ENCODE results near the gene INPP5E. TPM values are rescaled to one million over a fixed set of nuclear protein-coding genes. Genes with fewer than 3 reads are reported as not detected.
A peak's percentile ranks its signal among the peaks of the same experiment; 100 is the strongest.

The INPP5E gene
- total and polyA plus RNA-seq, 10 of the 15 experiments (the other 5 are each of a cell fraction or from before 2014, with no cell fraction given): 0.24 to 16.0 (median 5.3) TPM

DNA sequence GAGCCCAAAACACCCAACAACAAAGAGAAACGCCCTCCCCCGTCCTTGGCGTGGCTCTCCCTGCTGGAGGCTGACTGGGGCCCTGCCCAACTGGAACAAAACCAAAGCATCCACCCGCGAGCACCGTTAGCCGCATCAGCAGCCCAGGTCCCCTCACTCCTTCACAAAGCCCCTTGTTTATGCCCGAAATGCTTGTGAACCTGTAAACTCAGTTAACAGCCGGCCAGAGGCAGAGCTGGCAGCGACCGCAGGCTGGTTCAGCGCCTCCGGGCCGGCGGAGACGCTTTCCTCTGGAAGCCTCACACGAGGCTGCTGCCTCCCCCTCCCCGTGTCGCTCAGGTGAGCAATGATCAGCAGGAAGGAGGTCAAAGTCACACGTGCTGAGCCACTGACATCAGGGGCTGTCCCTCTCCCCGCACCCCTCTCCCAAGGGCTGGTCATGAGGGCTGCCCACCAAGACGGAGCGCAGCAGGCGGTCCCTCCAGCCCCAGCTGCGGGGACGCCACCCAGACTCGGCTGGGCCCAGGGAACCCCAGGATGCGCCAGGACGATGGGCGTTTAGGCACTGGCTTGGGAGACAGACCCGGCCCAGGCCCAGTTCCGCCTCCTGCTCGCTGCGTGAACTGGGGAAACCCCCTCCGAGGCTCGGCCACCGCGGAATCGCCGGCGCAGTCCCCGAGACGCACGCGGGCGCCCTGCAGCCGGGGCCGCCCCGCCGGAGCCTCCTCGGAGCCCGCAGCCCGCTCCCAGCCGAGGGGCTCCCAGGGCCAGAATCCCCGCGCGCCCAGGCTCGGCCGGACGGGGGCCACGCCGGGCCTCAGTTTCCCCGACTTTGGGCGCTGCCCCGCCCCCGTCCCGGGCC lies 40.2 kb downstream of the INPP5E start:
- ChIA-PET POLR2A (interaction anchor here (2.4 kb wide), 1 partner anchor 10 kb away, joined by 11 read pairs; the partner anchor contains the start of genes ENTR1 and PMPCA), RAD21 (ENCODE audit: unreplicated experiment) (no interaction called here), SMC1A (ENCODE audit: uncharacterized antibody, unreplicated experiment) (no interaction called here), CTCF (interaction anchor here (1.6 to 2.5 kb wide), 2 partner anchors 26 to 27 kb away, joined by 4 to 7 read pairs; no protein-coding TSS in a partner anchor)
- Histone ChIP-seq H3K4me1 (ENCODE audit: control insufficient read depth, insufficient read depth, low read length) (peaks cover 24% of the 10 kb centered on the region), H3K9ac (ENCODE audit: control insufficient read depth, insufficient read depth, low read length) (peak overlapping the region; percentile 82), H2AFZ (ENCODE audit: control insufficient read depth, low read depth, low read length) (peak overlapping the region; percentile 58; the same call in 1 of the 2 replicates), H3K4me3 (peak overlapping the region; percentile 96), H3K27me3 (replicated peaks in 1 of 2; ENCODE audit: control insufficient read depth in 2 of 2, insufficient read depth in 2 of 2, low read length in 1 of 2) (no peaks in the 10 kb centered on the region), H3K9me3 (replicated peaks; ENCODE audit: control insufficient read depth, insufficient read depth, low read length) (no peaks in the 10 kb centered on the region), H3K79me2 (ENCODE audit: control insufficient read depth, insufficient read depth, low read length) (peaks cover 28% of the 10 kb centered on the region), H4K20me1 (ENCODE audit: control insufficient read depth, insufficient read depth) (no peaks in the 10 kb centered on the region), H3K27ac (ENCODE audit: control insufficient read depth, insufficient read depth) (peak overlapping the region; percentile 61), H3K36me3 (ENCODE audit: control insufficient read depth in 2 of 2, insufficient read depth in 2 of 2, low read length in 1 of 2) (peaks cover 20 to 22% of the 10 kb centered on the region in 2 experiments), H3K4me2 (ENCODE audit: control insufficient read depth, insufficient read depth) (peak overlapping the region; percentile 92)
- intact Hi-C loops (cut with micrococcal nuclease; ENCODE audit: unreplicated experiment): loop anchor here (1.0 kb wide), 1 partner anchor 60 kb away; no protein-coding TSS in a partner anchor
- ATAC-seq (peak; percentile 46), DNase-seq (ENCODE audit: low read depth, low spot score) (no peak), FAIRE-seq (peak; percentile 27)
- in situ Hi-C loops (cut with MboI): loop anchor here (5.0 kb wide), 1 partner anchor 62 kb away; no protein-coding TSS in a partner anchor
- WGBS (ENCODE audit: insufficient coverage, insufficient replicate concordance, low lambda C conversion rate, missing lambda C conversion rate): 1% methylated on average over 66 of the region's 67 CpGs
- BruUV-seq (replicated peaks): no TSS peak
- TF ChIP-seq YBX1 (IDR thresholded peaks at IDR 0.05): no peak
- TF ChIP-seq, protein P1, sequence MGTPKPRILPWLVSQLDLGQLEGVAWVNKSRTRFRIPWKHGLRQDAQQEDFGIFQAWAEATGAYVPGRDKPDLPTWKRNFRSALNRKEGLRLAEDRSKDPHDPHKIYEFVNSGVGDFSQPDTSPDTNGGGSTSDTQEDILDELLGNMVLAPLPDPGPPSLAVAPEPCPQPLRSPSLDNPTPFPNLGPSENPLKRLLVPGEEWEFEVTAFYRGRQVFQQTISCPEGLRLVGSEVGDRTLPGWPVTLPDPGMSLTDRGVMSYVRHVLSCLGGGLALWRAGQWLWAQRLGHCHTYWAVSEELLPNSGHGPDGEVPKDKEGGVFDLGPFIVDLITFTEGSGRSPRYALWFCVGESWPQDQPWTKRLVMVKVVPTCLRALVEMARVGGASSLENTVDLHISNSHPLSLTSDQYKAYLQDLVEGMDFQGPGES (IDR thresholded peaks at IDR 0.05): no peak
- no peak for TF ChIP-seq SUPT20H (IDR thresholded peaks at IDR 0.05; ENCODE audit: borderline replicate concordance, control insufficient read depth, low read depth, low read length)
- no peak for TF ChIP-seq RELA (IDR thresholded peaks at IDR 0.05; ENCODE audit: borderline replicate concordance, partially characterized antibody)
- TF ChIP-seq YY1 (IDR thresholded peaks at IDR 0.05; ENCODE audit: low read depth, low read length): no peak
- TF ChIP-seq, protein P2, sequence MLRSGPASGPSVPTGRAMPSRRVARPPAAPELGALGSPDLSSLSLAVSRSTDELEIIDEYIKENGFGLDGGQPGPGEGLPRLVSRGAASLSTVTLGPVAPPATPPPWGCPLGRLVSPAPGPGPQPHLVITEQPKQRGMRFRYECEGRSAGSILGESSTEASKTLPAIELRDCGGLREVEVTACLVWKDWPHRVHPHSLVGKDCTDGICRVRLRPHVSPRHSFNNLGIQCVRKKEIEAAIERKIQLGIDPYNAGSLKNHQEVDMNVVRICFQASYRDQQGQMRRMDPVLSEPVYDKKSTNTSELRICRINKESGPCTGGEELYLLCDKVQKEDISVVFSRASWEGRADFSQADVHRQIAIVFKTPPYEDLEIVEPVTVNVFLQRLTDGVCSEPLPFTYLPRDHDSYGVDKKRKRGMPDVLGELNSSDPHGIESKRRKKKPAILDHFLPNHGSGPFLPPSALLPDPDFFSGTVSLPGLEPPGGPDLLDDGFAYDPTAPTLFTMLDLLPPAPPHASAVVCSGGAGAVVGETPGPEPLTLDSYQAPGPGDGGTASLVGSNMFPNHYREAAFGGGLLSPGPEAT (IDR thresholded peaks at IDR 0.05; ENCODE audit: low read depth): no peak
- TF ChIP-seq CBFB (IDR thresholded peaks at IDR 0.05; ENCODE audit: low read depth): no peak
- peak; percentile 69 to 77 for TF ChIP-seq BHLHE40 (IDR thresholded peaks at IDR 0.05; ENCODE audit: borderline replicate concordance in 1 of 2, low read depth in 2 of 2, low read length in 1 of 2)
- no peak for TF ChIP-seq BCL11A (IDR thresholded peaks at IDR 0.05; ENCODE audit: low read depth, low read length)
- TF ChIP-seq, protein P3, sequence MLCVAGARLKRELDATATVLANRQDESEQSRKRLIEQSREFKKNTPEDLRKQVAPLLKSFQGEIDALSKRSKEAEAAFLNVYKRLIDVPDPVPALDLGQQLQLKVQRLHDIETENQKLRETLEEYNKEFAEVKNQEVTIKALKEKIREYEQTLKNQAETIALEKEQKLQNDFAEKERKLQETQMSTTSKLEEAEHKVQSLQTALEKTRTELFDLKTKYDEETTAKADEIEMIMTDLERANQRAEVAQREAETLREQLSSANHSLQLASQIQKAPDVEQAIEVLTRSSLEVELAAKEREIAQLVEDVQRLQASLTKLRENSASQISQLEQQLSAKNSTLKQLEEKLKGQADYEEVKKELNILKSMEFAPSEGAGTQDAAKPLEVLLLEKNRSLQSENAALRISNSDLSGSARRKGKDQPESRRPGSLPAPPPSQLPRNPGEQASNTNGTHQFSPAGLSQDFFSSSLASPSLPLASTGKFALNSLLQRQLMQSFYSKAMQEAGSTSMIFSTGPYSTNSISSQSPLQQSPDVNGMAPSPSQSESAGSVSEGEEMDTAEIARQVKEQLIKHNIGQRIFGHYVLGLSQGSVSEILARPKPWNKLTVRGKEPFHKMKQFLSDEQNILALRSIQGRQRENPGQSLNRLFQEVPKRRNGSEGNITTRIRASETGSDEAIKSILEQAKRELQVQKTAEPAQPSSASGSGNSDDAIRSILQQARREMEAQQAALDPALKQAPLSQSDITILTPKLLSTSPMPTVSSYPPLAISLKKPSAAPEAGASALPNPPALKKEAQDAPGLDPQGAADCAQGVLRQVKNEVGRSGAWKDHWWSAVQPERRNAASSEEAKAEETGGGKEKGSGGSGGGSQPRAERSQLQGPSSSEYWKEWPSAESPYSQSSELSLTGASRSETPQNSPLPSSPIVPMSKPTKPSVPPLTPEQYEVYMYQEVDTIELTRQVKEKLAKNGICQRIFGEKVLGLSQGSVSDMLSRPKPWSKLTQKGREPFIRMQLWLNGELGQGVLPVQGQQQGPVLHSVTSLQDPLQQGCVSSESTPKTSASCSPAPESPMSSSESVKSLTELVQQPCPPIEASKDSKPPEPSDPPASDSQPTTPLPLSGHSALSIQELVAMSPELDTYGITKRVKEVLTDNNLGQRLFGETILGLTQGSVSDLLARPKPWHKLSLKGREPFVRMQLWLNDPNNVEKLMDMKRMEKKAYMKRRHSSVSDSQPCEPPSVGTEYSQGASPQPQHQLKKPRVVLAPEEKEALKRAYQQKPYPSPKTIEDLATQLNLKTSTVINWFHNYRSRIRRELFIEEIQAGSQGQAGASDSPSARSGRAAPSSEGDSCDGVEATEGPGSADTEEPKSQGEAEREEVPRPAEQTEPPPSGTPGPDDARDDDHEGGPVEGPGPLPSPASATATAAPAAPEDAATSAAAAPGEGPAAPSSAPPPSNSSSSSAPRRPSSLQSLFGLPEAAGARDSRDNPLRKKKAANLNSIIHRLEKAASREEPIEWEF (IDR thresholded peaks at IDR 0.05; ENCODE audit: insufficient replicate concordance, low read depth, low read length): no peak
- TF ChIP-seq ZNF622 (IDR thresholded peaks at IDR 0.05): no peak
- TF ChIP-seq HDAC6 (IDR thresholded peaks at IDR 0.05; ENCODE audit: unreplicated experiment): no peak
- TF ChIP-seq SMARCA5 (IDR thresholded peaks at IDR 0.05): no peak
- TF ChIP-seq ESRRA (IDR thresholded peaks at IDR 0.05; ENCODE audit: low read length): no peak
- no peak for TF ChIP-seq JUNB (IDR thresholded peaks at IDR 0.05)
- 0 out of 2 replicates have a peak, but pooled peaks have one; percentile 4 for TF ChIP-seq SPI1 (IDR thresholded peaks at IDR 0.05; ENCODE audit: borderline replicate concordance, insufficient read depth, low read depth, low read length)

Measured in GM12878 (cell line).